Astrocyte (in vitro differentiated cells and primary cell): Measurements from ENCODE around the gene NSFL1C.

ENCODE experiments used
- EZH2 ChIP-seq: IDR thresholded peaks from 2 replicates; pipeline ENCODE4 v1.6.1; 2012; ENCODE audit warnings: mild to moderate bottlenecking, low read length, inconsistent platforms; ENCODE audit not compliant: insufficient read depth
- TF ChIP-seq, protein P1 (sequence below): IDR thresholded peaks from 2 replicates; pipeline ENCODE4 v1.5.1; 2011; ENCODE audit warnings: low read depth, mild to moderate bottlenecking, inconsistent platforms, low read length, moderate library complexity; ENCODE audit not compliant: insufficient read depth

GRCh38 chr20:1426231-1426849 lies 40.3 kb downstream of the NSFL1C start:
- TF ChIP-seq, protein P1, sequence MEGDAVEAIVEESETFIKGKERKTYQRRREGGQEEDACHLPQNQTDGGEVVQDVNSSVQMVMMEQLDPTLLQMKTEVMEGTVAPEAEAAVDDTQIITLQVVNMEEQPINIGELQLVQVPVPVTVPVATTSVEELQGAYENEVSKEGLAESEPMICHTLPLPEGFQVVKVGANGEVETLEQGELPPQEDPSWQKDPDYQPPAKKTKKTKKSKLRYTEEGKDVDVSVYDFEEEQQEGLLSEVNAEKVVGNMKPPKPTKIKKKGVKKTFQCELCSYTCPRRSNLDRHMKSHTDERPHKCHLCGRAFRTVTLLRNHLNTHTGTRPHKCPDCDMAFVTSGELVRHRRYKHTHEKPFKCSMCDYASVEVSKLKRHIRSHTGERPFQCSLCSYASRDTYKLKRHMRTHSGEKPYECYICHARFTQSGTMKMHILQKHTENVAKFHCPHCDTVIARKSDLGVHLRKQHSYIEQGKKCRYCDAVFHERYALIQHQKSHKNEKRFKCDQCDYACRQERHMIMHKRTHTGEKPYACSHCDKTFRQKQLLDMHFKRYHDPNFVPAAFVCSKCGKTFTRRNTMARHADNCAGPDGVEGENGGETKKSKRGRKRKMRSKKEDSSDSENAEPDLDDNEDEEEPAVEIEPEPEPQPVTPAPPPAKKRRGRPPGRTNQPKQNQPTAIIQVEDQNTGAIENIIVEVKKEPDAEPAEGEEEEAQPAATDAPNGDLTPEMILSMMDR: no peak
- TF ChIP-seq EZH2: no peak
